NCI-H345 (cell line): Measurements from ENCODE around the gene PRSS2.

Source experiments
- DNase-seq: peaks from one replicate; lab custom pipeline; 2025; lab: John Stamatoyannopoulos, UW

Gene PRSS2

GRCh38 chr7:142787034-142787768 is 16.4 kb downstream of the PRSS2 start:
- no peak for DNase-seq

GRCh38 chr7:142787783-142788182 is 17.0 kb downstream of the PRSS2 start:
- no peak for DNase-seq

GRCh38 chr7:142788303-142789289 is 17.8 kb downstream of the PRSS2 start:
- no peak for DNase-seq

GRCh38 chr7:142789441-142789840 is 18.7 kb downstream of the PRSS2 start:
- no peak for DNase-seq

GRCh38 chr7:142790056-142790455 is 19.3 kb downstream of the PRSS2 start:
- no peak for DNase-seq

- no peak for DNase-seq
These were observed 19.8 kb downstream of the PRSS2 start for GRCh38 chr7:142790555-142790954.

- DNase-seq: no peak
These were observed 20.7 kb downstream of the PRSS2 start for GRCh38 chr7:142791502-142791901.

- no peak for DNase-seq
These were observed 21.4 kb downstream of the PRSS2 start for GRCh38 chr7:142792129-142792528.

GRCh38 chr7:142792593-142792992 is 21.8 kb downstream of the PRSS2 start:
- DNase-seq: no peak

- no peak for DNase-seq
These were observed 22.4 kb downstream of the PRSS2 start for GRCh38 chr7:142793156-142793555.

GRCh38 chr7:142795339-142795863 is 24.6 kb downstream of the PRSS2 start:
- DNase-seq: no peak

- DNase-seq: no peak
These were observed 25.3 kb downstream of the PRSS2 start for GRCh38 chr7:142796001-142796500.

GRCh38 chr7:142796501-142797390 is 26.0 kb downstream of the PRSS2 start:
- no peak for DNase-seq

GRCh38 chr7:142797391-142798377 is 26.9 kb downstream of the PRSS2 start:
- no peak for DNase-seq

GRCh38 chr7:142798451-142799436 is 28.0 kb downstream of the PRSS2 start:
- DNase-seq: no peak

- DNase-seq: no peak
These were observed 28.7 kb downstream of the PRSS2 start for GRCh38 chr7:142799437-142799835.

GRCh38 chr7:142800088-142800487 is 29.3 kb downstream of the PRSS2 start:
- DNase-seq: no peak

- DNase-seq: no peak
These were observed 30.0 kb downstream of the PRSS2 start for GRCh38 chr7:142800699-142801260.
